HepG2 (cell line): Measurements from ENCODE around the gene SIGMAR1. TPM values are rescaled to one million over a fixed set of nuclear protein-coding genes. Genes with fewer than 3 reads are reported as not detected.

Experiments
- ADNP ChIP-seq: sonication (generic); formaldehyde crosslinking; IDR thresholded peaks from 2 replicates; pipeline ENCODE4 v1.4.0; 2020; ENCODE audit warnings: missing genetic modification reagents
- AKAP8 ChIP-seq: sonication (generic); formaldehyde crosslinking; IDR thresholded peaks from 2 replicates; pipeline ENCODE4 v1.5.1; 2020; ENCODE audit warnings: mild to moderate bottlenecking, missing genetic modification reagents
- BORCS8-MEF2B ChIP-seq: sonication (generic); formaldehyde crosslinking; IDR thresholded peaks from 2 replicates; pipeline ENCODE4 v1.8.0; 2022; ENCODE audit warnings: mild to moderate bottlenecking, missing genetic modification reagents
- ERF ChIP-seq: IDR thresholded peaks from 2 replicates; pipeline ENCODE4 v1.6.1; 2018; ENCODE audit warnings: missing biosample characterization, missing genetic modification reagents
- IKZF1 ChIP-seq: fragments of 450-650 bp; IDR thresholded peaks from 2 replicates; pipeline ENCODE4 v1.7.1; 2016
- KAT8 ChIP-seq: IDR thresholded peaks from 2 replicates; pipeline ENCODE4 v1.6.1; 2016; ENCODE audit warnings: missing genetic modification reagents, missing compliant biosample characterization
- KLF16 ChIP-seq, 2 experiments: sonication (generic) in 1 of 2; formaldehyde crosslinking in 1 of 2; IDR thresholded peaks; 2 replicates each; pipeline versions ENCODE4 v1.6.1 to v1.8.0; 2016 to 2023; ENCODE audit warnings: missing genetic modification reagents in 2 of 2, missing compliant biosample characterization in 1 of 2
- NFYC ChIP-seq: IDR thresholded peaks from 2 replicates; pipeline ENCODE4 v1.6.1; 2016; ENCODE audit warnings: missing genetic modification reagents, missing compliant biosample characterization
- POLR2G ChIP-seq: fragments of 200-400 bp; formaldehyde crosslinking; IDR thresholded peaks from 2 replicates; pipeline ENCODE4 v1.6.1; 2018; ENCODE audit warnings: mild to moderate bottlenecking, low read depth, low read length, moderate library complexity
- RAD21 ChIP-seq: fragments of 450-650 bp; formaldehyde crosslinking; IDR thresholded peaks from 2 replicates; pipeline ENCODE4 v1.5.0; 2020; ENCODE audit warnings: mild to moderate bottlenecking
- RBFOX2 ChIP-seq: fragments of 200-400 bp; formaldehyde crosslinking; IDR thresholded peaks from 2 replicates; pipeline ENCODE4 v1.6.1; 2017; ENCODE audit warnings: low read depth, mild to moderate bottlenecking, low read length
- RCOR2 ChIP-seq: IDR thresholded peaks from 2 replicates; pipeline ENCODE4 v1.6.1; 2016; ENCODE audit warnings: missing biosample characterization, missing genetic modification reagents
- SSRP1 ChIP-seq: IDR thresholded peaks from 2 replicates; pipeline ENCODE4 v1.6.1; 2016; ENCODE audit warnings: control low read depth
- YEATS2 ChIP-seq: sonication (generic); formaldehyde crosslinking; IDR thresholded peaks from 2 replicates; pipeline ENCODE4 v1.4.0; 2020; ENCODE audit warnings: missing genetic modification reagents, borderline replicate concordance
- ZSCAN20 ChIP-seq: sonication (generic); formaldehyde crosslinking; IDR thresholded peaks from 2 replicates; pipeline ENCODE4 v1.4.0; 2020; ENCODE audit warnings: missing genetic modification reagents, mild to moderate bottlenecking, borderline replicate concordance
- polyA plus RNA-seq, 8 experiments: library from polyadenylated mRNA; depleted of rRNA in 3 of 8; stranded (reverse) in 7 of 8; unstranded in 1 of 8; fragments of >200 nt; fragmentation: Illumina TruSeq in 4 of 8; extraction: Trizol in 4 of 8; gene quantifications; 2 replicates each; pipeline versions ENCODE4 v1.2.1 to v1.2.3, GENCODE V29; 2011 to 2016; ENCODE audit warnings: low read depth in 4 of 8, missing spikeins in 1 of 8, mixed read lengths in 1 of 8; ENCODE audit not compliant: insufficient read depth in 1 of 8
- total RNA-seq, 5 experiments: library from RNA; depleted of rRNA; stranded (reverse); fragments of >200 nt; fragmentation: Illumina TruSeq; extraction: Trizol; gene quantifications; 2 replicates each; pipeline ENCODE4 v1.2.3, GENCODE V29; 2016; ENCODE audit warnings: low read depth in 1 of 5
- TF ChIP-seq, protein P1 (sequence below): sonication (generic); formaldehyde crosslinking; IDR thresholded peaks from 2 replicates; pipeline ENCODE4 v1.4.0; 2020; ENCODE audit warnings: missing genetic modification reagents
- TF ChIP-seq, protein P2 (sequence below): IDR thresholded peaks from 2 replicates; pipeline ENCODE4 v1.6.1; 2018; ENCODE audit warnings: missing genetic modification reagents, mild to moderate bottlenecking, missing compliant biosample characterization
- TF ChIP-seq, protein P3 (sequence below), 2 experiments: sonication (generic) in 1 of 2; formaldehyde crosslinking in 1 of 2; IDR thresholded peaks; 2 replicates each; pipeline versions ENCODE4 v1.4.0 to v1.6.1; 2018 to 2020; ENCODE audit warnings: missing genetic modification reagents in 2 of 2, borderline replicate concordance in 1 of 2, low read depth in 1 of 2, mild to moderate bottlenecking in 1 of 2, missing biosample characterization in 1 of 2
- TF ChIP-seq, protein P4 (sequence below): IDR thresholded peaks from 2 replicates; pipeline ENCODE4 v1.6.1; 2016; ENCODE audit warnings: missing genetic modification reagents, missing compliant biosample characterization
- TF ChIP-seq, protein P5 (sequence below): sonication (generic); formaldehyde crosslinking; IDR thresholded peaks from 2 replicates; pipeline ENCODE4 v1.8.0; 2022; ENCODE audit warnings: missing genetic modification reagents, mild to moderate bottlenecking, inconsistent platforms, borderline replicate concordance

SIGMAR1 gene
- total and polyA plus RNA-seq, 2 of the 13 experiments (the other 11 are each of a cell fraction or from before 2014, with no cell fraction given) = 38.9 to 60.8 TPM

DNA sequence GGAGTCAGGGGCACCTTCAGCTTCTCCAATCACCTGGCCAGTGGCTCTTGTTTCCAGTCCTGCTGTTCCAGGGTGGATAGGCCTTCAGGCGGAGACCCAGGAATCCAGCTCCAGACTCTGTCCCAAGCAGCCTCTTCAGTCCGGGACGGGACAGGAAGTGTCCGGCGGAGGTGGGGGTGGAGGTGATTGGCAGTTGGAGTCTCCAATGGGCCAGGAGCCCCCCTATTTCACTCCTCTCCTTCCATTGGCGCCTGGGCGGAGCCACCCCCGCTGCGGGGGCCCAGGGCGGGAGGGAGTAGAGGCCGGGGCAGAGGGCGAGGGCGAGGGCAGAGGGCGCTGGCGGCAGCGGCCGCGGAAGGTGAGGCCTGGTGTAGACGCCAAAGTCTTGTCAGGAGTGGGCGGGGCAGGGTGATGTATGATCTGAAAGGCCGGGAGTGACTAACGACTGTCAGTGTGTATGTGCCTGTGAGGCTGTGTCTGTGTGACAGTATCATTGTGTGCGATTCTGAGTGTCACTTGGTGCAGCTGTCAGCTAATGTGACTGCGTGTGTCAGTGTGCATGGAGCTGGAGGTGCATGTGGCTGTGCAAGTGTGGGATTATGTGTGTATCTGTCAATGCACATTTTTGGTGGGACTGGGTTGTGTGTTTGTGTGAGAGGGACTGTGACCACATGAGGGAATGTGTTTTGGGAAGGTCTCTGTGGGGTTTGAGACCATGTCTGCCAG, 14.5 kb upstream of the SIGMAR1 start, which contains the start of gene IL11RA (continued):
- TF ChIP-seq, protein P1, sequence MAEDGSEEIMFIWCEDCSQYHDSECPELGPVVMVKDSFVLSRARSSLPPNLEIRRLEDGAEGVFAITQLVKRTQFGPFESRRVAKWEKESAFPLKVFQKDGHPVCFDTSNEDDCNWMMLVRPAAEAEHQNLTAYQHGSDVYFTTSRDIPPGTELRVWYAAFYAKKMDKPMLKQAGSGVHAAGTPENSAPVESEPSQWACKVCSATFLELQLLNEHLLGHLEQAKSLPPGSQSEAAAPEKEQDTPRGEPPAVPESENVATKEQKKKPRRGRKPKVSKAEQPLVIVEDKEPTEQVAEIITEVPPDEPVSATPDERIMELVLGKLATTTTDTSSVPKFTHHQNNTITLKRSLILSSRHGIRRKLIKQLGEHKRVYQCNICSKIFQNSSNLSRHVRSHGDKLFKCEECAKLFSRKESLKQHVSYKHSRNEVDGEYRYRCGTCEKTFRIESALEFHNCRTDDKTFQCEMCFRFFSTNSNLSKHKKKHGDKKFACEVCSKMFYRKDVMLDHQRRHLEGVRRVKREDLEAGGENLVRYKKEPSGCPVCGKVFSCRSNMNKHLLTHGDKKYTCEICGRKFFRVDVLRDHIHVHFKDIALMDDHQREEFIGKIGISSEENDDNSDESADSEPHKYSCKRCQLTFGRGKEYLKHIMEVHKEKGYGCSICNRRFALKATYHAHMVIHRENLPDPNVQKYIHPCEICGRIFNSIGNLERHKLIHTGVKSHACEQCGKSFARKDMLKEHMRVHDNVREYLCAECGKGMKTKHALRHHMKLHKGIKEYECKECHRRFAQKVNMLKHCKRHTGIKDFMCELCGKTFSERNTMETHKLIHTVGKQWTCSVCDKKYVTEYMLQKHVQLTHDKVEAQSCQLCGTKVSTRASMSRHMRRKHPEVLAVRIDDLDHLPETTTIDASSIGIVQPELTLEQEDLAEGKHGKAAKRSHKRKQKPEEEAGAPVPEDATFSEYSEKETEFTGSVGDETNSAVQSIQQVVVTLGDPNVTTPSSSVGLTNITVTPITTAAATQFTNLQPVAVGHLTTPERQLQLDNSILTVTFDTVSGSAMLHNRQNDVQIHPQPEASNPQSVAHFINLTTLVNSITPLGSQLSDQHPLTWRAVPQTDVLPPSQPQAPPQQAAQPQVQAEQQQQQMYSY (CRISPR knock-in tag) = peak; percentile 71; the same call in 1 of the 2 replicates
- TF ChIP-seq, protein P2, sequence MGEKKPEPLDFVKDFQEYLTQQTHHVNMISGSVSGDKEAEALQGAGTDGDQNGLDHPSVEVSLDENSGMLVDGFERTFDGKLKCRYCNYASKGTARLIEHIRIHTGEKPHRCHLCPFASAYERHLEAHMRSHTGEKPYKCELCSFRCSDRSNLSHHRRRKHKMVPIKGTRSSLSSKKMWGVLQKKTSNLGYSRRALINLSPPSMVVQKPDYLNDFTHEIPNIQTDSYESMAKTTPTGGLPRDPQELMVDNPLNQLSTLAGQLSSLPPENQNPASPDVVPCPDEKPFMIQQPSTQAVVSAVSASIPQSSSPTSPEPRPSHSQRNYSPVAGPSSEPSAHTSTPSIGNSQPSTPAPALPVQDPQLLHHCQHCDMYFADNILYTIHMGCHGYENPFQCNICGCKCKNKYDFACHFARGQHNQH = peak; percentile 72; the same call in 1 of the 2 replicates
- TF ChIP-seq BORCS8-MEF2B = peak; percentile 27; the same call in 1 of the 2 replicates
- TF ChIP-seq, protein P3, sequence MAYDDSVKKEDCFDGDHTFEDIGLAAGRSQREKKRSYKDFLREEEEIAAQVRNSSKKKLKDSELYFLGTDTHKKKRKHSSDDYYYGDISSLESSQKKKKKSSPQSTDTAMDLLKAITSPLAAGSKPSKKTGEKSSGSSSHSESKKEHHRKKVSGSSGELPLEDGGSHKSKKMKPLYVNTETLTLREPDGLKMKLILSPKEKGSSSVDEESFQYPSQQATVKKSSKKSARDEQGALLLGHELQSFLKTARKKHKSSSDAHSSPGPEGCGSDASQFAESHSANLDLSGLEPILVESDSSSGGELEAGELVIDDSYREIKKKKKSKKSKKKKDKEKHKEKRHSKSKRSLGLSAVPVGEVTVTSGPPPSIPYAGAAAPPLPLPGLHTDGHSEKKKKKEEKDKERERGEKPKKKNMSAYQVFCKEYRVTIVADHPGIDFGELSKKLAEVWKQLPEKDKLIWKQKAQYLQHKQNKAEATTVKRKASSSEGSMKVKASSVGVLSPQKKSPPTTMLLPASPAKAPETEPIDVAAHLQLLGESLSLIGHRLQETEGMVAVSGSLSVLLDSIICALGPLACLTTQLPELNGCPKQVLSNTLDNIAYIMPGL (CRISPR knock-in tag; IDR thresholded peaks at IDR 0.05; ENCODE audit: borderline replicate concordance in 1 of 2, low read depth in 1 of 2) = peak; percentile 39 to 60; a peak in 2 of 4 replicates
- TF ChIP-seq ERF (CRISPR knock-in tag) = peak; percentile 78
- TF ChIP-seq RBFOX2 = peak; percentile 68
- no peak for TF ChIP-seq ZSCAN20
- 0 out of 2 replicates have a peak, but pooled peaks have one; percentile 58 for TF ChIP-seq AKAP8
- TF ChIP-seq, protein P4, sequence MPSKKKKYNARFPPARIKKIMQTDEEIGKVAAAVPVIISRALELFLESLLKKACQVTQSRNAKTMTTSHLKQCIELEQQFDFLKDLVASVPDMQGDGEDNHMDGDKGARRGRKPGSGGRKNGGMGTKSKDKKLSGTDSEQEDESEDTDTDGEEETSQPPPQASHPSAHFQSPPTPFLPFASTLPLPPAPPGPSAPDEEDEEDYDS (CRISPR knock-in tag) = peak; percentile 58; the same call in 1 of the 2 replicates
- TF ChIP-seq KLF16 (CRISPR knock-in tag; IDR thresholded peaks at IDR 0.05) = peak in 1 of 2 experiments; percentile 52; a peak in 1 of 4 replicates
- no peak for TF ChIP-seq IKZF1
- no peak; the same call in 1 of the 2 replicates for TF ChIP-seq YEATS2 (CRISPR knock-in tag)
- TF ChIP-seq SSRP1 (CRISPR knock-in tag) = no peak
- no peak for TF ChIP-seq RCOR2
- peak; percentile 90 for TF ChIP-seq NFYC (CRISPR knock-in tag)
- peak; percentile 81 for TF ChIP-seq POLR2G
- TF ChIP-seq, protein P5, sequence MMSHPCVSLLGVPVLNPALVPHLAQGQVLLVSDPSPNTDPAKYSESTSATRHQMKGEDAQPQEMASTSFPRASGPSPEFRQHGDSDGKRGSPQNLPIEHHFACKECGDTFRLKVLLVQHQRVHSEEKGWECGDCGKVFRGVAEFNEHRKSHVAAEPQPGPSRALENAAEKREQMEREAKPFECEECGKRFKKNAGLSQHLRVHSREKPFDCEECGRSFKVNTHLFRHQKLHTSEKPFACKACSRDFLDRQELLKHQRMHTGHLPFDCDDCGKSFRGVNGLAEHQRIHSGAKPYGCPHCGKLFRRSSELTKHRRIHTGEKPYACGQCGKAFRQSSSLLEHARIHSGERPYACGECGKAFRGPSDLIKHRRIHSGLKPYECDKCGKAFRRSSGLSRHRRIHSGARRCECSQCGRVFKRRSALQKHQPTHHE (CRISPR knock-in tag) = no peak
- 0 out of 2 replicates have a peak, but pooled peaks have one; percentile 17 for TF ChIP-seq RAD21 (CRISPR knock-in tag)
- 0 out of 2 replicates have a peak, but pooled peaks have one; percentile 45 for TF ChIP-seq ADNP (CRISPR knock-in tag)
- peak; percentile 83 for TF ChIP-seq KAT8 (CRISPR knock-in tag)
